CD14-positive monocyte (primary cell): ENCODE measurements around the gene TBC1D5. TPM values are rescaled to one million over a fixed set of nuclear protein-coding genes. Genes with fewer than 3 reads are reported as not detected.

ENCODE experiments used
- DNase-seq, 3 donors: peaks; one replicate each; pipeline ENCODE4 v3.0.0-alpha.2; 2011 to 2022
- H2AFZ ChIP-seq: 2 replicates; pipeline ENCODE4 v1.6.0; 2012; ENCODE audit warnings: mild to moderate bottlenecking, low read depth, low read length, inconsistent platforms; ENCODE audit not compliant: insufficient read depth, poor library complexity, severe bottlenecking
- H3K27ac ChIP-seq, 2 donors: 1 replicate in 1 of 2; 2 replicates in 1 of 2; pipeline ENCODE4 v1.5.1; 2012 to 2013; ENCODE audit warnings: low read length in 2 of 2, control low read depth in 1 of 2, inconsistent platforms in 1 of 2, low read depth in 1 of 2, mild to moderate bottlenecking in 1 of 2
- H3K27me3 ChIP-seq, 2 donors: one replicate each; pipeline versions ENCODE4 v1.6.0 to v1.6.1; 2011 to 2013; ENCODE audit warnings: low read length in 2 of 2; ENCODE audit not compliant: control insufficient read depth in 2 of 2, insufficient read depth in 2 of 2
- H3K36me3 ChIP-seq, 2 donors: replicated peaks in 1 of 2; 1 replicate in 1 of 2; 2 replicates in 1 of 2; pipeline versions ENCODE4 v1.5.1 to v1.6.1; 2012 to 2013; ENCODE audit warnings: low read length in 2 of 2, control low read depth in 1 of 2, inconsistent platforms in 1 of 2, mild to moderate bottlenecking in 1 of 2; ENCODE audit not compliant: insufficient read depth in 2 of 2, control insufficient read depth in 1 of 2
- H3K4me1 ChIP-seq, 2 donors: 1 replicate in 1 of 2; 2 replicates in 1 of 2; pipeline versions ENCODE4 v1.5.1 to v1.6.1; 2012 to 2013; ENCODE audit warnings: low read length in 2 of 2, control low read depth in 1 of 2, inconsistent platforms in 1 of 2, mild to moderate bottlenecking in 1 of 2, moderate library complexity in 1 of 2; ENCODE audit not compliant: insufficient read depth in 2 of 2, control insufficient read depth in 1 of 2
- H3K4me2 ChIP-seq: replicated peaks from 2 replicates; pipeline ENCODE3; 2012; ENCODE audit warnings: low read length, moderate library complexity, mild to moderate bottlenecking; ENCODE audit not compliant: poor library complexity, severe bottlenecking; ENCODE audit errors: extremely low read depth
- H3K4me3 ChIP-seq, 3 experiments: fragments of 200-600 bp in 1 of 3; sonication (generic) in 1 of 3; replicated peaks in 1 of 3; 1 replicate in 2 of 3; 2 replicates in 1 of 3; pipeline ENCODE4 v1.5.1; 2011 to 2013; ENCODE audit warnings: low read length in 3 of 3, mild to moderate bottlenecking in 3 of 3, control low read depth in 2 of 3, low read depth in 2 of 3, inconsistent platforms in 1 of 3, moderate library complexity in 1 of 3
- H3K79me2 ChIP-seq: 2 replicates; pipeline ENCODE4 v1.6.0; 2012; ENCODE audit warnings: mild to moderate bottlenecking, control low read depth, inconsistent platforms, low read length, moderate library complexity; ENCODE audit not compliant: insufficient read depth
- H3K9ac ChIP-seq: 2 replicates; pipeline ENCODE4 v1.6.0; 2017; ENCODE audit warnings: low read length, mild to moderate bottlenecking; ENCODE audit not compliant: insufficient read depth, poor library complexity, severe bottlenecking
- H3K9me3 ChIP-seq, 2 donors: replicated peaks in 1 of 2; 1 replicate in 1 of 2; 2 replicates in 1 of 2; pipeline versions ENCODE4 v1.5.1 to v1.6.1; 2012 to 2013; ENCODE audit warnings: low read length in 2 of 2, control low read depth in 1 of 2; ENCODE audit not compliant: control insufficient read depth in 1 of 2, insufficient read depth in 1 of 2
- H4K20me1 ChIP-seq: 2 replicates; pipeline ENCODE4 v1.6.0; 2012; ENCODE audit warnings: mild to moderate bottlenecking, low read length, control low read depth, moderate library complexity; ENCODE audit not compliant: insufficient read depth
- H3K27ac Mint-ChIP-seq, 7 donors: one replicate each; pipeline ENCODE4 v1.8.0; 2020; ENCODE audit warnings: mild to moderate bottlenecking in 7 of 7, mixed read lengths in 7 of 7, moderate library complexity in 6 of 7, inconsistent platforms in 2 of 7
- H3K27me3 Mint-ChIP-seq, 3 donors: one replicate each; pipeline ENCODE4 v1.8.0; 2021 to 2022; ENCODE audit warnings: low read depth in 3 of 3, mild to moderate bottlenecking in 3 of 3, mixed read lengths in 3 of 3, moderate library complexity in 3 of 3, inconsistent platforms in 1 of 3
- H3K36me3 Mint-ChIP-seq, 2 donors: one replicate each; pipeline ENCODE4 v1.8.0; 2020; ENCODE audit warnings: mixed read lengths in 2 of 2, inconsistent platforms in 1 of 2, mild to moderate bottlenecking in 1 of 2
- H3K4me1 Mint-ChIP-seq: one replicate; pipeline ENCODE4 v1.8.0; 2020; ENCODE audit warnings: mild to moderate bottlenecking, mixed read lengths
- H3K4me3 Mint-ChIP-seq, 2 donors: one replicate each; pipeline ENCODE4 v1.8.0; 2020; ENCODE audit warnings: mild to moderate bottlenecking in 2 of 2, mixed read lengths in 2 of 2, moderate library complexity in 1 of 2
- H3K9me3 Mint-ChIP-seq, 7 donors: one replicate each; pipeline ENCODE4 v1.8.0; 2020 to 2022; ENCODE audit warnings: mixed read lengths in 7 of 7, mild to moderate bottlenecking in 6 of 7, moderate library complexity in 6 of 7, inconsistent platforms in 2 of 7
- WGBS: methylation state at CpG from one replicate; pipeline ENCODE4 v1.1.5; 2013; ENCODE audit warnings: missing lambda C conversion rate; ENCODE audit not compliant: insufficient coverage; 5-methylcytosine and 5-hydroxymethylcytosine counted together
- intact Hi-C, 2 donors: fragments of 100-400 bp; cut with micrococcal nuclease; formaldehyde crosslinking; loops; one replicate each; pipeline versions ENCODE4 v1.15.0 to v1.15.1; 2023
- polyA plus RNA-seq, 3 donors: library from polyadenylated mRNA; depleted of rRNA in 1 of 3; unstranded in 2 of 3; stranded (reverse) in 1 of 3; fragments of 300-500 nt in 2 of 3; fragments of >200 nt in 1 of 3; fragmentation: Illumina TruSeq in 2 of 3; gene quantifications; 1 replicate in 2 of 3; 2 replicates in 1 of 3; pipeline ENCODE4 v1.2.3, GENCODE V29; 2012 to 2021
- TF ChIP-seq, protein P1 (sequence below): fragments of 200-600 bp; IDR thresholded peaks from one replicate; pipeline ENCODE4 v1.8.0; 2022; ENCODE audit warnings: antibody characterized with exemption, mild to moderate bottlenecking

TBC1D5 gene
- polyA plus RNA-seq, 3 donors: 17.6 to 35.3 (median 21.0) TPM

DNA sequence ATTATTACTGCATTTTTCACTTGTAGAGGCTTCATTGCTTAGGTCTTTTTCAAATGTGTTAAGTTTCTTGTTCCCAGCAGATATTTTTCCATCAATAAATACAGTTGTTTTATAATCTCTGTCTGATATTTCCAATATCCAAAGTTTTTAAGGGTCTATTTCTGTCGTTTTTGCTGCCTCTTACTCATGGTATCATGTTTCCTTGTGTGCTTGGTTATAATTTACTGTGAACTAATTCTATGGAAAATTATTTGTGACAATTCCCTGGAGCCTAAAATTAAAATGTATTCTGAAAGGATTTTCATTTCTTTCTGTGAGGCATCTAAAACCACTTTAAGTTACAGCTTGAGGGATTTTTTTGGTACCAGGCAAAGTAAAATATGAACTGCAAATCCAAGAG lies 17.5 kb downstream of the TBC1D5 start:
- Histone ChIP-seq H3K79me2 (peaks cover 53% of the 10 kb centered on the region), H3K4me2 (no peak overlapping the region), H3K27ac (no peak overlapping the region), H3K4me3 (no peak overlapping the region), H2AFZ (no peak overlapping the region), H3K9ac (no peak overlapping the region), H3K27me3 (no peaks in the 10 kb centered on the region), H4K20me1 (no peaks in the 10 kb centered on the region), H3K9me3 (peaks cover 0 to 8% of the 10 kb centered on the region in 2 donors), H3K4me1 (no peaks in the 10 kb centered on the region), H3K36me3 (peaks cover 8 to 46% of the 10 kb centered on the region in 2 donors)
- peaks cover 2 to 13% (median 4%) of the 10 kb centered on the region in 7 donors for H3K9me3 Mint-ChIP-seq
- no CpG with 5 or more reads among the region's 1 CpG for WGBS
- H3K4me3 Mint-ChIP-seq: no peak overlapping the region
- intact Hi-C loops: no loop called here
- no peaks in the 10 kb centered on the region for H3K4me1 Mint-ChIP-seq
- peaks cover 32 to 51% of the 10 kb centered on the region in 2 donors for H3K36me3 Mint-ChIP-seq
- peaks cover 0 to 5% (median 2%) of the 10 kb centered on the region in 3 donors for H3K27me3 Mint-ChIP-seq
- TF ChIP-seq, protein P1, sequence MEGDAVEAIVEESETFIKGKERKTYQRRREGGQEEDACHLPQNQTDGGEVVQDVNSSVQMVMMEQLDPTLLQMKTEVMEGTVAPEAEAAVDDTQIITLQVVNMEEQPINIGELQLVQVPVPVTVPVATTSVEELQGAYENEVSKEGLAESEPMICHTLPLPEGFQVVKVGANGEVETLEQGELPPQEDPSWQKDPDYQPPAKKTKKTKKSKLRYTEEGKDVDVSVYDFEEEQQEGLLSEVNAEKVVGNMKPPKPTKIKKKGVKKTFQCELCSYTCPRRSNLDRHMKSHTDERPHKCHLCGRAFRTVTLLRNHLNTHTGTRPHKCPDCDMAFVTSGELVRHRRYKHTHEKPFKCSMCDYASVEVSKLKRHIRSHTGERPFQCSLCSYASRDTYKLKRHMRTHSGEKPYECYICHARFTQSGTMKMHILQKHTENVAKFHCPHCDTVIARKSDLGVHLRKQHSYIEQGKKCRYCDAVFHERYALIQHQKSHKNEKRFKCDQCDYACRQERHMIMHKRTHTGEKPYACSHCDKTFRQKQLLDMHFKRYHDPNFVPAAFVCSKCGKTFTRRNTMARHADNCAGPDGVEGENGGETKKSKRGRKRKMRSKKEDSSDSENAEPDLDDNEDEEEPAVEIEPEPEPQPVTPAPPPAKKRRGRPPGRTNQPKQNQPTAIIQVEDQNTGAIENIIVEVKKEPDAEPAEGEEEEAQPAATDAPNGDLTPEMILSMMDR: no peak
- H3K27ac Mint-ChIP-seq: peak overlapping the region in 1 of 7 donors; percentile 19
- no peak for DNase-seq

DNA sequence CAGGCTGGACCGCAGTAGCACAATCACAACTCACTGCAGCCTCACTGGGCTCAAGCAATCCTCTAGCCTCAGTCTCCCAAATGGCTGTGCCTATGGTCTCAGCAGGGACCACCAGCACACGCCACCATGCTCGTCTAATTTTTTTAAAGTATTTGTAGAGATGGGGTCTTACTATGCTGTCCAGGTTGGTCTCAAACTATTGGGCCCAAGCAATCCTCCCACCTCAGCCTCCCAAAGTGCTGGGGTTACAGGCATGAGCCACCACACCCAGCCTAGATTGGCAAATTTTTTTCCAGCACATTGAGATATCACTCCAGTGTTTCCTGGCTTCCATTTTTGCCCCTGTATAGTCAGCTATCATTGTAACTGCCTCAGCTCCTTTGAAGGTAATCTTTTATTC lies 18.3 kb downstream of the TBC1D5 start:
- Histone ChIP-seq H3K4me2 (no peak overlapping the region), H3K27me3 (no peaks in the 10 kb centered on the region), H3K79me2 (peaks cover 54% of the 10 kb centered on the region), H4K20me1 (no peaks in the 10 kb centered on the region), H3K4me1 (no peaks in the 10 kb centered on the region), H3K9ac (no peak overlapping the region), H3K4me3 (no peak overlapping the region), H3K9me3 (peaks cover 0 to 8% of the 10 kb centered on the region in 2 donors), H2AFZ (no peak overlapping the region), H3K27ac (no peak overlapping the region), H3K36me3 (peaks cover 8 to 39% of the 10 kb centered on the region in 2 donors)
- intact Hi-C loops: no loop called here
- peaks cover 2 to 11% (median 4%) of the 10 kb centered on the region in 7 donors for H3K9me3 Mint-ChIP-seq
- H3K36me3 Mint-ChIP-seq: peaks cover 28 to 44% of the 10 kb centered on the region in 2 donors
- WGBS: no CpG with 5 or more reads among the region's 3 CpGs
- peaks cover 0 to 5% (median 0%) of the 10 kb centered on the region in 3 donors for H3K27me3 Mint-ChIP-seq
- TF ChIP-seq, protein P1: no peak
- H3K4me1 Mint-ChIP-seq: no peaks in the 10 kb centered on the region
- no peak overlapping the region for H3K4me3 Mint-ChIP-seq
- DNase-seq: no peak
- H3K27ac Mint-ChIP-seq: no peak overlapping the region
